GM12878 (cell line): ENCODE results near the gene PLEKHG4B.
"Not testable (repeated sequence)": the region's sequence is repeated elsewhere in the genome, so short reads cannot be mapped to it uniquely, and the experiment has no call there.

ENCODE experiments used
- CTCF ChIP-seq, 3 experiments: IDR thresholded peaks in 2 of 3; conservative IDR thresholded peaks in 1 of 3; 2 replicates each; pipeline ENCODE4 v1.5.1; 2011; ENCODE audit warnings: low read depth in 3 of 3, low read length in 3 of 3, mild to moderate bottlenecking in 3 of 3, control low read depth in 2 of 3, moderate library complexity in 2 of 3, inconsistent platforms in 1 of 3, mixed read lengths in 1 of 3; ENCODE audit not compliant: control insufficient read depth in 2 of 3, insufficient read depth in 1 of 3; ENCODE audit errors: extremely low read depth in 1 of 3
- EGR1 ChIP-seq, 2 experiments: IDR thresholded peaks; 1 replicate in 1 of 2; 2 replicates in 1 of 2; pipeline ENCODE4 v1.6.1; 2011 to 2012; ENCODE audit warnings: low read depth in 2 of 2, low read length in 2 of 2, borderline replicate concordance in 1 of 2, mild to moderate bottlenecking in 1 of 2, moderate library complexity in 1 of 2

GRCh38 chr5:49530-49929, 42.4 kb upstream of the PLEKHG4B start:
- not testable (repeated sequence) for TF ChIP-seq EGR1 (IDR thresholded peaks at IDR 0.05; ENCODE audit: borderline replicate concordance in 1 of 2, low read depth in 2 of 2, low read length in 2 of 2); CTCF (IDR thresholded peaks at IDR 0.05 in 2 of 3, conservative IDR thresholded peaks at IDR 0.05 in 1 of 3; ENCODE audit: control insufficient read depth in 2 of 3, extremely low read depth in 1 of 3, insufficient read depth in 1 of 3, low read depth in 3 of 3, low read length in 3 of 3)
